Stomach smooth muscle (tissue), 2 donors: Measurements from ENCODE around the gene SF3A1.
"Not testable (repeated sequence)": the region's sequence is repeated elsewhere in the genome, so short reads cannot be mapped to it uniquely, and the experiment has no call there.

Experiments
- H3K27ac ChIP-seq: one replicate; pipeline ENCODE4 v1.7.0; 2013; ENCODE audit warnings: mild to moderate bottlenecking, low read length, inconsistent platforms
- H3K27me3 ChIP-seq, 2 donors: one replicate each; pipeline ENCODE4 v1.7.0; 2013; ENCODE audit warnings: low read length in 2 of 2; ENCODE audit not compliant: insufficient read depth in 2 of 2, control insufficient read depth in 1 of 2
- H3K36me3 ChIP-seq, 2 donors: one replicate each; pipeline ENCODE4 v1.7.0; 2013; ENCODE audit warnings: low read length in 2 of 2; ENCODE audit not compliant: control insufficient read depth in 2 of 2, insufficient read depth in 2 of 2
- H3K4me1 ChIP-seq: one replicate; pipeline ENCODE4 v1.7.0; 2013; ENCODE audit warnings: low read length; ENCODE audit not compliant: control insufficient read depth, insufficient read depth
- H3K4me3 ChIP-seq, 2 donors: one replicate each; pipeline ENCODE4 v1.7.0; 2013; ENCODE audit warnings: low read length in 2 of 2
- H3K9ac ChIP-seq, 2 donors: one replicate each; pipeline ENCODE4 v1.7.0; 2013; ENCODE audit warnings: low read length in 2 of 2, mild to moderate bottlenecking in 1 of 2
- H3K9me3 ChIP-seq, 2 donors: one replicate each; pipeline ENCODE4 v1.7.0; 2013; ENCODE audit warnings: low read length in 2 of 2; ENCODE audit not compliant: control insufficient read depth in 2 of 2
- donor health status: healthy.
- donor health status: Pancreatic carcinoma.

SF3A1 gene

DNA sequence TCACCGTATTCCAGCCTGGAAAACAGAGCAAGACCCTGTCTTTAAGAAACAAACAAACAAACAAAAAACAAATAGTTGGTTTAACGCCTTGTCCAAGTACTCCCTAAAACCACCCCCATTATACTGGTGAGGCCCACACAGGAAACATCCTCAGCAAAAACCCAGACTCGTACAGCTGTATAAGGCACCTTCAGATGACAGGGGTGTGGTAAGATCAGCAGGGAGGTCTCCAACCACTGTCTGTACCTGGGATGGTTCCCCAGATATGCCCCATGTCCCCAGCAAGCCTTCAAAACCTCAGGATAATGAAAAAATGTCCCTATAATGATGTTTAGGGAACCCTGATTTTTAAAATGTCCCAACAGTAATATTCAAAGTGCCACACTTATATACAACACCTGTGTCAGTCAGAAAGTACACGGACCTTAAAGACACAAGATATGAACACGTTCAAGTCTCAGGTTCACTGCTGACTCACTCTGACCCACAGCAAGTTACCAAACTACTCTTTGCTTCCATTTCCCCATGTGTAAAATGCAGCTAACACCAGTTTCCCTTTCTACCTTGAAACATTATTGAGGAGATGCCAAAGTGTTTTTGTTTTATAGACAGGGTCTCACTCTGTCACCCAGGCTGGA lies 9.3 kb downstream of the SF3A1 start:
- H3K4me1 ChIP-seq, result peaks cover 6% of the 10 kb centered on the region
- H3K27me3 ChIP-seq, result no peaks in the 10 kb centered on the region
- H3K27ac ChIP-seq, result no peak overlapping the region
- H3K9ac ChIP-seq, result no peak overlapping the region
- peaks cover 64 to 73% of the 10 kb centered on the region in 2 donors for H3K36me3 ChIP-seq
- no peaks in the 10 kb centered on the region for H3K9me3 ChIP-seq
- H3K4me3 ChIP-seq, result no peak overlapping the region

DNA sequence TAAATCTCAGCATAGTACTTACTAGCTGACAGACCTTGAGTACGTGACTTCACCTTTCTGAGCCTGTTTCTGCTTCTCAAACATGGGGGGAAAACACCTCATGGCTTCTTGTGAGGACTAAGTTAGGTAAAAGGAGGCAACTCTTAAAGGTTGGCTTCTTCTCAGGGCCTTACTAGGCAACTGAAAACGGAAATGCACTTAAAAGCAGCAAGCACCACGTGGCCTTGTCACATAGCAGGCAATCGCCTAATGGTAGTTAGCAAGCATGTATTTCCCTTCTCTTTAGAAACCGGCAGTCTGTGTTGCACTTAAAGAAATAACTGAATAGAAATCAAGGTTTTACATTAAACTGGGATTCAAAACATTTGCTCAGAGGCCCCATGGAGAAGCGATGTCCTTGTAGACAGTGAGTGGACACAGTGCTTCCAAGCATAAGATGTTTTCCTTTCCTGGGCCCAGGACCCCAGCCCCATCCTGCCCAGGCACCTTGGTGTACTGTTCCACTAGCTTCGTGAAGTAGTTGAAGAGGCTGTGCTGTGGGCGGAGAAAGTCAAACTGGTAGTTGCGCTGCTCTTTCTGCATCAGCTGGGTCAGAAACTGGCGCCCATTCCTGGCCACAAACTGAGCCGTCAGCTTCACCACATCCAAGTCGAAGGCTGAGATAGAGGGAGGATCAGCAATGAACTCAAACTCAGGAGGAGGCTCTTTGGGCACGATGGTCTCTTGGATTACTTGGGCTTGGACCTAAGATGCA lies 12.1 kb downstream of the SF3A1 start:
- Histone ChIP-seq H3K4me1 (peaks cover 8% of the 10 kb centered on the region), H3K27ac (no peak overlapping the region), H3K4me3 (no peak overlapping the region), H3K9ac (no peak overlapping the region), H3K9me3 (no peaks in the 10 kb centered on the region), H3K27me3 (no peaks in the 10 kb centered on the region), H3K36me3 (peaks cover 73 to 82% of the 10 kb centered on the region in 2 donors)

- Histone ChIP-seq H3K9me3 (no peaks in the 10 kb centered on the region), H3K4me1 (peaks cover 6% of the 10 kb centered on the region), H3K36me3 (peaks cover 91 to 93% of the 10 kb centered on the region in 2 donors), H3K27me3 (no peaks in the 10 kb centered on the region), H3K4me3 (no peak overlapping the region), H3K9ac (no peak overlapping the region), H3K27ac (no peak overlapping the region)
These were observed 15.6 kb downstream of the SF3A1 start for GRCh38 chr22:30340911-30341685.

DNA sequence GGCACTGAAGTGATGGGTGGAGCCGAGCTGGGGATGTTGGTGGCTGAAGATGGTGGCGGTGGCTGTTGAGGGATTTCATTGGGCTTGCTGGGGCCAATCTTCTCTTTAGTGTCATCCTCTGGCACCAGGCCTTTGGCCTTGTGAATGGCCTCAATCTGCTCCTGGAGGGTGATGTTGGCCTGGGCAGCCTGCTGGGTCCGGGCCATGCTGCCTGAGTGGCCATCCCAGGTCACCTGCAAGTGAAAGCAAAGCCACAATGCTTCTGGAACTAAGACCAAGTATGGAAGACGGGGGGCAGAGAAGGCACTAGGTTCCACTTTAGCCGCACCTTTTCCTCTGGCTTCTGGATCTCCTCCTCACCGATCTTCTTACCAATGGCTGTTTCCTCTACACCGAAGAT lies 17.9 kb downstream of the SF3A1 start:
- H3K4me3 ChIP-seq, result no peak overlapping the region
- peaks cover 6% of the 10 kb centered on the region for H3K4me1 ChIP-seq
- H3K9me3 ChIP-seq, result no peaks in the 10 kb centered on the region
- no peak overlapping the region for H3K9ac ChIP-seq
- H3K27ac ChIP-seq, result no peak overlapping the region
- H3K27me3 ChIP-seq, result no peaks in the 10 kb centered on the region
- peaks cover 88 to 92% of the 10 kb centered on the region in 2 donors for H3K36me3 ChIP-seq

- H3K27me3 ChIP-seq, H3K27ac ChIP-seq, H3K4me3 ChIP-seq, H3K9ac ChIP-seq, H3K9me3 ChIP-seq, H3K4me1 ChIP-seq: not testable (repeated sequence)
- peaks cover 86 to 93% of the 10 kb centered on the region in 2 donors for H3K36me3 ChIP-seq
These were observed 18.4 kb downstream of the SF3A1 start for GRCh38 chr22:30338341-30338740.

- no peak overlapping the region for H3K27ac ChIP-seq
- peaks cover 6% of the 10 kb centered on the region for H3K4me1 ChIP-seq
- H3K9me3 ChIP-seq, result no peaks in the 10 kb centered on the region
- H3K9ac ChIP-seq, result no peak overlapping the region
- H3K27me3 ChIP-seq, result no peaks in the 10 kb centered on the region
- no peak overlapping the region for H3K4me3 ChIP-seq
- peaks cover 81 to 93% of the 10 kb centered on the region in 2 donors for H3K36me3 ChIP-seq
These were observed 19.3 kb downstream of the SF3A1 start for GRCh38 chr22:30337461-30337778.

DNA sequence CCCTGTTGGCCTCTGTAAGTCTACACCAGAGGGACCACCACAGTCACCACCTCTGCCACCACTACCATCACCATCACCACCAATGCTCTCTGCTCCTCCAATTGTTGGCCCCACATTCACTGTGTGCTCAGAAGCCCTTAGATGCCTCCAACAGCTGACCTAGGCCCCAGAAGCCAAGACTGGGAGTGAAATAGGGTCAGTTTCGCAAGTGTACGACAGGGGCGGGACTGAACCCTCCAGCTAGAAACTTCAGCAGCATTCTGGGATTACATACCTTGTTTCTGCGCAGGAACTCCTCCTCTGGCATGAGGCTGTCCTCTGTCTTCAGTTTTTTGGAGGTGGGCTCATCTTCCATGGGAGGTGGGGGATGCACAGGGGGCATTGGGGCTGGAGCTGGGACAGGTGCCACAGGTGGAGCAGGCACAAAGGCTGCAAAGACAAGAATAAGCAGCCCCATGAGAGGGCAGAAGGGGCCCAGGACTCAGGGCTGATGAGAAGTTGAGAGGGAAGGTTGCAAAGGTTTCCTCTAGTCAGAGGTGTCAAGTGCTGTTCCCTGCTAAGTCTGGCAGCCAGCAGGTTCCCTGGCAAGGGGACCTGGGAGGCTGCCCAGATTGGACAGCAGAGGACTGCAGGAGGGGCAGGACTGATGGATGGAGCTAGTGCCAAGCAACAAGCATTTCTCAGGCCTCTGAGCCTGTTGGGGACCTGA lies 19.8 kb downstream of the SF3A1 start:
- Histone ChIP-seq H3K36me3 (peaks cover 79 to 91% of the 10 kb centered on the region in 2 donors), H3K4me3 (no peak overlapping the region), H3K9ac (no peak overlapping the region), H3K9me3 (no peaks in the 10 kb centered on the region), H3K27me3 (no peaks in the 10 kb centered on the region), H3K27ac (no peak overlapping the region), H3K4me1 (peaks cover 6% of the 10 kb centered on the region)

DNA sequence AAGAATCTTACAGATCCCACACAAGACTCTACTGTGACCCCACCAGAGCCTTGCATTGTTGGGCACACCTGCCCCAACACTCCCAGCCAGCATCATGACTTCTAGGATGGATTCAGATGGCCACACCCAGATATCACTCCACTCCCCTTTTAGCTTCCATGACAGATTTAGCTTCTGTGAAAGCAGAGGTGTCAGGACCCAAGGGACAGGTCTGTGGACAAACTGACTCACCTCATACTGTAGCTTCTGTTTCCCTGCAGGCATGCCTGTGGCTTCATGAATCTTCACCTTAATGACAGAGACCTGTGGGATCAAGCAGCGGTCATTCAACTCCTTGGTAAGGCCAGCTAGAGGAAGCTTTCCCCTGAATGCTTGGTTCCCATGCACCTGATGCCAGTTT lies 21.5 kb downstream of the SF3A1 start:
- Histone ChIP-seq H3K27me3 (no peaks in the 10 kb centered on the region), H3K9me3 (no peaks in the 10 kb centered on the region), H3K4me3 (no peak overlapping the region), H3K27ac (no peak overlapping the region), H3K4me1 (peaks cover 3% of the 10 kb centered on the region), H3K9ac (no peak overlapping the region), H3K36me3 (peaks cover 66 to 79% of the 10 kb centered on the region in 2 donors)

DNA sequence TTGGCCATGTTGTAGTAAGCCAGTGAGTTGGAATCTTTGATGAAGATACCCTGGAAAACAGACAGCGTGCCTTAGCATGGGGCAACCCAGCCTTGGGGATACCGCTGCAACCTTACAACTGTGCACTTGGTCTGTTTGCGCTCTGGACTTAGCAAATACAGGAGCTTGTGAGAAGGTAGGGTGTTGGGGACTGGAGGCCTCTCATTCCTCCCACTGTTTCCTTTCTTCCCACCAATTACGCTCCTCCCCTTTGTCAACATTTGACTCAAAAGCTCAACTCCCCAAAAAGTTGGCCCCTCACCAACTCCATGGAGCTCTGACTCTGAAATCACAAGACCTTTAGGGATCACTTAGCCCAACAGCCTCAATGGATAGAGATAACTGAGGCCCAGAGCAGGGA lies 22.0 kb downstream of the SF3A1 start:
- H3K9ac ChIP-seq, result no peak overlapping the region
- H3K27me3 ChIP-seq, result no peaks in the 10 kb centered on the region
- no peaks in the 10 kb centered on the region for H3K9me3 ChIP-seq
- no peak overlapping the region for H3K27ac ChIP-seq
- H3K4me3 ChIP-seq, result no peak overlapping the region
- H3K4me1 ChIP-seq, result no peaks in the 10 kb centered on the region
- peaks cover 60 to 73% of the 10 kb centered on the region in 2 donors for H3K36me3 ChIP-seq

GRCh38 chr22:30333707-30334087 lies 23.0 kb downstream of the SF3A1 start:
- Histone ChIP-seq H3K4me1 (peaks cover under 1% of the 10 kb centered on the region), H3K27me3 (no peaks in the 10 kb centered on the region), H3K9me3 (no peaks in the 10 kb centered on the region), H3K27ac (no peak overlapping the region), H3K9ac (no peak overlapping the region), H3K4me3 (no peak overlapping the region), H3K36me3 (peaks cover 51 to 63% of the 10 kb centered on the region in 2 donors)
